CD14-positive monocyte (primary cell): ENCODE results near the gene P4HB. TPM values are rescaled to one million over a fixed set of nuclear protein-coding genes. Genes with fewer than 3 reads are reported as not detected.
A peak's percentile ranks its signal among the peaks of the same experiment; 100 is the strongest.

Experiments
- DNase-seq, 3 donors: peaks; one replicate each; pipeline ENCODE4 v3.0.0-alpha.2; 2011 to 2022
- H2AFZ ChIP-seq: 2 replicates; pipeline ENCODE4 v1.6.0; 2012; ENCODE audit warnings: mild to moderate bottlenecking, low read depth, low read length, inconsistent platforms; ENCODE audit not compliant: insufficient read depth, poor library complexity, severe bottlenecking
- H3K27ac ChIP-seq, 2 donors: 1 replicate in 1 of 2; 2 replicates in 1 of 2; pipeline ENCODE4 v1.5.1; 2012 to 2013; ENCODE audit warnings: low read length in 2 of 2, control low read depth in 1 of 2, inconsistent platforms in 1 of 2, low read depth in 1 of 2, mild to moderate bottlenecking in 1 of 2
- H3K27me3 ChIP-seq, 2 donors: one replicate each; pipeline versions ENCODE4 v1.6.0 to v1.6.1; 2011 to 2013; ENCODE audit warnings: low read length in 2 of 2; ENCODE audit not compliant: control insufficient read depth in 2 of 2, insufficient read depth in 2 of 2
- H3K36me3 ChIP-seq, 2 donors: replicated peaks in 1 of 2; 1 replicate in 1 of 2; 2 replicates in 1 of 2; pipeline versions ENCODE4 v1.5.1 to v1.6.1; 2012 to 2013; ENCODE audit warnings: low read length in 2 of 2, control low read depth in 1 of 2, inconsistent platforms in 1 of 2, mild to moderate bottlenecking in 1 of 2; ENCODE audit not compliant: insufficient read depth in 2 of 2, control insufficient read depth in 1 of 2
- H3K4me1 ChIP-seq, 2 donors: 1 replicate in 1 of 2; 2 replicates in 1 of 2; pipeline versions ENCODE4 v1.5.1 to v1.6.1; 2012 to 2013; ENCODE audit warnings: low read length in 2 of 2, control low read depth in 1 of 2, inconsistent platforms in 1 of 2, mild to moderate bottlenecking in 1 of 2, moderate library complexity in 1 of 2; ENCODE audit not compliant: insufficient read depth in 2 of 2, control insufficient read depth in 1 of 2
- H3K4me2 ChIP-seq: replicated peaks from 2 replicates; pipeline ENCODE3; 2012; ENCODE audit warnings: low read length, moderate library complexity, mild to moderate bottlenecking; ENCODE audit not compliant: poor library complexity, severe bottlenecking; ENCODE audit errors: extremely low read depth
- H3K4me3 ChIP-seq, 3 experiments: fragments of 200-600 bp in 1 of 3; sonication (generic) in 1 of 3; replicated peaks in 1 of 3; 1 replicate in 2 of 3; 2 replicates in 1 of 3; pipeline ENCODE4 v1.5.1; 2011 to 2013; ENCODE audit warnings: low read length in 3 of 3, mild to moderate bottlenecking in 3 of 3, control low read depth in 2 of 3, low read depth in 2 of 3, inconsistent platforms in 1 of 3, moderate library complexity in 1 of 3
- H3K79me2 ChIP-seq: 2 replicates; pipeline ENCODE4 v1.6.0; 2012; ENCODE audit warnings: mild to moderate bottlenecking, control low read depth, inconsistent platforms, low read length, moderate library complexity; ENCODE audit not compliant: insufficient read depth
- H3K9ac ChIP-seq: 2 replicates; pipeline ENCODE4 v1.6.0; 2017; ENCODE audit warnings: low read length, mild to moderate bottlenecking; ENCODE audit not compliant: insufficient read depth, poor library complexity, severe bottlenecking
- H3K9me3 ChIP-seq, 2 donors: replicated peaks in 1 of 2; 1 replicate in 1 of 2; 2 replicates in 1 of 2; pipeline versions ENCODE4 v1.5.1 to v1.6.1; 2012 to 2013; ENCODE audit warnings: low read length in 2 of 2, control low read depth in 1 of 2; ENCODE audit not compliant: control insufficient read depth in 1 of 2, insufficient read depth in 1 of 2
- H4K20me1 ChIP-seq: 2 replicates; pipeline ENCODE4 v1.6.0; 2012; ENCODE audit warnings: mild to moderate bottlenecking, low read length, control low read depth, moderate library complexity; ENCODE audit not compliant: insufficient read depth
- H3K27ac Mint-ChIP-seq, 7 donors: one replicate each; pipeline ENCODE4 v1.8.0; 2020; ENCODE audit warnings: mild to moderate bottlenecking in 7 of 7, mixed read lengths in 7 of 7, moderate library complexity in 6 of 7, inconsistent platforms in 2 of 7
- H3K27me3 Mint-ChIP-seq, 3 donors: one replicate each; pipeline ENCODE4 v1.8.0; 2021 to 2022; ENCODE audit warnings: low read depth in 3 of 3, mild to moderate bottlenecking in 3 of 3, mixed read lengths in 3 of 3, moderate library complexity in 3 of 3, inconsistent platforms in 1 of 3
- H3K36me3 Mint-ChIP-seq, 2 donors: one replicate each; pipeline ENCODE4 v1.8.0; 2020; ENCODE audit warnings: mixed read lengths in 2 of 2, inconsistent platforms in 1 of 2, mild to moderate bottlenecking in 1 of 2
- H3K4me1 Mint-ChIP-seq: one replicate; pipeline ENCODE4 v1.8.0; 2020; ENCODE audit warnings: mild to moderate bottlenecking, mixed read lengths
- H3K4me3 Mint-ChIP-seq, 2 donors: one replicate each; pipeline ENCODE4 v1.8.0; 2020; ENCODE audit warnings: mild to moderate bottlenecking in 2 of 2, mixed read lengths in 2 of 2, moderate library complexity in 1 of 2
- H3K9me3 Mint-ChIP-seq, 7 donors: one replicate each; pipeline ENCODE4 v1.8.0; 2020 to 2022; ENCODE audit warnings: mixed read lengths in 7 of 7, mild to moderate bottlenecking in 6 of 7, moderate library complexity in 6 of 7, inconsistent platforms in 2 of 7
- CTCF ChIP-seq: fragments of 200-600 bp; IDR thresholded peaks from one replicate; pipeline ENCODE4 v1.8.0; 2022; ENCODE audit warnings: antibody characterized with exemption, mild to moderate bottlenecking
- WGBS: methylation state at CpG from one replicate; pipeline ENCODE4 v1.1.5; 2013; ENCODE audit warnings: missing lambda C conversion rate; ENCODE audit not compliant: insufficient coverage; 5-methylcytosine and 5-hydroxymethylcytosine counted together
- intact Hi-C, 2 donors: fragments of 100-400 bp; cut with micrococcal nuclease; formaldehyde crosslinking; loops; one replicate each; pipeline versions ENCODE4 v1.15.0 to v1.15.1; 2023
- polyA plus RNA-seq, 3 donors: library from polyadenylated mRNA; depleted of rRNA in 1 of 3; unstranded in 2 of 3; stranded (reverse) in 1 of 3; fragments of 300-500 nt in 2 of 3; fragments of >200 nt in 1 of 3; fragmentation: Illumina TruSeq in 2 of 3; gene quantifications; 1 replicate in 2 of 3; 2 replicates in 1 of 3; pipeline ENCODE4 v1.2.3, GENCODE V29; 2012 to 2021

Gene P4HB
- polyA plus RNA-seq, 3 donors = 108 to 297 (median 291) TPM

DNA sequence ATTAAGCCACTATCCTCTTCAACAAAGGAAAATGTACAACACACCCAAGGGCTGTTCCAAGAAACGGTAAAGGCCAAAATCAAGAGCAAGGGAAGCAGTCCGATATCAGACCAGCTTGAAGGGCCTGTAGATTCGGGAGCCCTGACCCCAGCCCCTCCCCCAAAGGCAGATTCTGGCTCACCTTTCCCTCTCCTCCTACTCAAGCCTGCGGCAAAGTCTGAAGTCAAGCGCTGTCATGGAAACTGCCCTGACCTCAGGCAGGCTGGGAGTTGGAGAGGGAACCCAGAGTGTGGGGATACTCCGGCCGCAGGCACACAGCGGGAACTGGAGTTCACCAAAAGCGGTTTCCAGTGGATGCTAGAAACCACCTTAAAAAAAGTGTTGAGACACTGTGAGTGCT, 29.3 kb upstream of the P4HB start:
- H3K9ac ChIP-seq = no peak overlapping the region
- 100% methylated on average over 7 of the region's 9 CpGs for WGBS
- peaks cover 16 to 25% of the 10 kb centered on the region in 2 donors for H3K4me1 ChIP-seq
- H3K79me2 ChIP-seq = peaks cover 74% of the 10 kb centered on the region
- peaks cover 58 to 67% of the 10 kb centered on the region in 2 donors for H3K36me3 ChIP-seq
- peaks cover 52 to 67% of the 10 kb centered on the region in 2 donors for H3K36me3 Mint-ChIP-seq
- H3K27ac ChIP-seq = peak overlapping the region in 1 of 2 donors; percentile 82
- no peak overlapping the region for H2AFZ ChIP-seq
- no peak for TF ChIP-seq CTCF
- H3K9me3 Mint-ChIP-seq = no peaks in the 10 kb centered on the region
- peaks cover 15% of the 10 kb centered on the region for H3K4me1 Mint-ChIP-seq
- peak overlapping the region in 1 of 2 donors; percentile 6 for H3K4me3 Mint-ChIP-seq
- no peak overlapping the region for H3K4me2 ChIP-seq
- H3K4me3 ChIP-seq = peak overlapping the region in 1 of 3 experiments; percentile 90
- H3K27me3 ChIP-seq = no peaks in the 10 kb centered on the region
- intact Hi-C loops = no loop called here
- H3K27me3 Mint-ChIP-seq = peaks cover 0 to 2% (median 0%) of the 10 kb centered on the region in 3 donors
- peaks cover 34% of the 10 kb centered on the region for H4K20me1 ChIP-seq
- H3K27ac Mint-ChIP-seq = peak overlapping the region in 2 of 7 donors; percentile 11 to 85
- no peaks in the 10 kb centered on the region for H3K9me3 ChIP-seq
- no peak for DNase-seq

DNA sequence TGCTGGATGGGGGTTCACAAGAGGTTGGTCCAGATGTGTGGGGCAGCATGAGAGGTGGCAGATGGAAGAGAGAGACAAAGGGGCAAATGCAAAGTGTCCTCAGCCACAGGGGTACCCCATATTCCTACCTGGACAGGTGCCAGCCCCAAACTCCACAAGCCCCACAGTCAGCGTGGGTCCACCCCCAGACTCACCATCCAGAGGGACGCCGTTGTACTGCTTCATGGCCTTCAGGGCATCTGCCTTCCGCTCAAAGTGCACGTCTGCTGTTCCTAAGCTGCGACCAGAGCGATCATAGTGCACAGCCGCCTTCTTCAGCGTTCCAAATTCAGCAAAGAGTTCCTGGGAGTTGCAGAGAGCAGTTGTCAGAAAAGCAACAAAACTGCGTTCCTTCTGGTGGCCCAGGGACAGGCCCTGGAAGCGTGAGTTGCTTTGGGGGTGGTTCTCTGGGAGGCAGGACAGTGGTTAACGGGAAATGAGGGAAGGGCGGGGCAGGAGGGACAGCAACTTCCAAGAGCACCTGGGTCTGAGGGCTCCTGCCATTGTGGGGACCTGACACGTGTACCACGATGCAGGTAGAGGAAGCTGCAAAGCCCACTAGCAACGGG, 28.8 kb upstream of the P4HB start:
- DNase-seq = peak in 1 of 3 donors; percentile 4
- H3K36me3 Mint-ChIP-seq = peaks cover 49 to 68% of the 10 kb centered on the region in 2 donors
- H4K20me1 ChIP-seq = peaks cover 37% of the 10 kb centered on the region
- peaks cover 16 to 25% of the 10 kb centered on the region in 2 donors for H3K4me1 ChIP-seq
- no peak overlapping the region for H3K27ac ChIP-seq
- no peak overlapping the region for H2AFZ ChIP-seq
- H3K4me3 ChIP-seq = no peak overlapping the region
- H3K4me1 Mint-ChIP-seq = peaks cover 15% of the 10 kb centered on the region
- WGBS = 98% methylated on average over 16 of the region's 16 CpGs
- H3K79me2 ChIP-seq = peaks cover 70% of the 10 kb centered on the region
- peaks cover 0 to 2% (median 0%) of the 10 kb centered on the region in 3 donors for H3K27me3 Mint-ChIP-seq
- H3K9me3 Mint-ChIP-seq = no peaks in the 10 kb centered on the region
- TF ChIP-seq CTCF = no peak
- no peak overlapping the region for H3K9ac ChIP-seq
- no peaks in the 10 kb centered on the region for H3K27me3 ChIP-seq
- no peaks in the 10 kb centered on the region for H3K9me3 ChIP-seq
- intact Hi-C loops = no loop called here
- peak overlapping the region in 4 of 7 donors; percentile 11 to 25 (median 13) for H3K27ac Mint-ChIP-seq
- peaks cover 58 to 68% of the 10 kb centered on the region in 2 donors for H3K36me3 ChIP-seq
- no peak overlapping the region for H3K4me2 ChIP-seq
- peak overlapping the region in 1 of 2 donors; percentile 45 for H3K4me3 Mint-ChIP-seq
